ENCODE data around the gene CSAG2.
"Not testable (repeated sequence)": the region's sequence is repeated elsewhere in the genome, so short reads cannot be mapped to it uniquely, and the experiment has no call there.

Gene CSAG2, protein sequence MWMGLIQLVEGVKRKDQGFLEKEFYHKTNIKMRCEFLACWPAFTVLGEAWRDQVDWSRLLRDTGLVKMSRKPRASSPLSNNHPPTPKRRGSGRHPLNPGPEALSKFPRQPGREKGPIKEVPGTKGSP

DNA sequence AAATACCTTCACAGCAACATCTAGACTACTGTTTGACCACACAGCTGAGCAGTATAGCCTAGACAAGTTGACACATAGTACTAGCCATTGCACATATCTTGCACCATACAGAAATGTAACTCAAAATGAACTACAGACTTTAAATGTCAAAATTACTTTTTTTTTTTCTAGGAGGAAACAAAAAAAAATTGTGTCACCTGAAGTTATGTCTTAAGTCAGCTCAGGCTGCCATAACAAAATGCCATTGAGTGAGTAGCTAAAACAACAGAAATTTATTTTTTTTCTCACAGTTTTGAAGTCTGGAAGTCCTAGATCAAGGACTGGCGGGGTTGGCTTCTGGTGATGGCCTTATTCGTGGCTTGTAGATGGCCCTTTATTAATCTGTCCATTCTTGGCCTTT lies at the start of gene CSAG2:
CSAG2 (minus strand) TSS at position 101 of the 400 bp plus-strand sequence. CDS start 161 bp downstream, outside the sequence.
- DNase-seq, result not testable (repeated sequence)

DNA sequence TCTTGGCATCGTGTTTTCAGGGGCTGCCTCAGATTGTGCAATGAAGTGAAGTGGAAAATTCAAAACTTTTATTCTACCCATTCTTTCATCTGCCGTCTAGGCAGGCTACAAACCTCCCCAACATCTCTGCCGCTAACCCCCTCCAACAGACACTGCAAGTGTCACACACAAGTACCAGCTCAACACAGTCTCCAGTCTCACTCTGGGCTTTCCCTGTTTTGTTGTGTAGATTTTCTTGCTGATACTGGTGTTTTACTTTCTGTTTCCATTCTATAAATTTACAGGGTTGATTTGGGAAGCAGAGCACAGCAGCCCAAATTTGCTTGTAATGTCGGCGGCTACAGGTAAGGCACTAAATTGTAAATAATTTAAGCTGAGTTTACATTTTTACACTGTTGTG lies 45.8 kb upstream of the CSAG2 start:
- DNase-seq, result not testable (repeated sequence)

DNA sequence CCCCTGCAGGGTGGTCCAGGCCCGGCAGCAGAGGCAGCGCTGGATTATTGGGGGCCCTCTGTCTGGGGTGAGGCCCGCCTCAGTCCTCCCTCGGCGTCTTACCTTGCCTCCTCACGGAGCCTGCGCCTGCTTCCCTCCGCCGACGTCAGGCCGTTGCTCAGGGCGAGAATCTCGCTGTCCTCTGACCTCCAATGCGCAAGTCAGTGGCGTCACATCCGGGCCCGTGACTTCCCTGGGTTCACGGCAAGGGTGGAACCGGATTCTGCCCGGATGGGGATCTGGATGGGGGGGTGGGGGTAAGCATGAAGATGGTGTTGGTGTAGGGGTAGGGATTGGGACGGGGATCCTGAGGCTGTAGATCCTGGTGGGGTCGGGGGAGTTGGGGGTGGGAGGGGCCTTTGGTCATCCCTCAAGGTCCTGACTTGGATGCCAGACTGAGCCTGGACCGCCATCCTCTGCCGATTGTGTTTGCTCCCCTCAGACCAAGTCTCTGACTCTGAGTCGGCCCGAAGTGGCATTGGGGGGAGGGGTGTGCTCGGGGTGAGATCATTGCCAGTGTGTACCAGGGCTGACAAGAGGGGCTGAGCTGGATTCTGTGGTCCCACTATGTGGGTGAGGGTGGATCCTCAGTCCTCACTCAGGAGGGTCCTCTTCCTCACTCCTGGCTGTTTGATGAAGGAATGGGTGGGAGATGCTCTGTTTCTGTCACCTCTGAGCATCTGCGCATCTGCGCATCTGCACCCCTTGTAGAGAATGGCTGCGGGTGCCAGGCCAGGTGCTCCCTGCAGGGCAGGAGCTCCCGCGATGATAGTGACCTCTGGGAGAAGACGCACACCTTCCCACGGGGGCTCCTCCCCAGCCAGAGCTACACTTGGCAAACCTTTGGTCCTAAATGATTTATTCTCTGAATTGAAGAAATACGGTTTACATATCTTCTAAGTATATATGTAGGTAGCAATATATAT lies 44.9 kb upstream of the CSAG2 start, which contains the start of gene MAGEA2:
MAGEA2 (minus strand) TSS at position 157 of the 965 bp plus-strand sequence. CDS start 2,479 bp downstream, outside the sequence.
- not testable (repeated sequence) for DNase-seq

DNA sequence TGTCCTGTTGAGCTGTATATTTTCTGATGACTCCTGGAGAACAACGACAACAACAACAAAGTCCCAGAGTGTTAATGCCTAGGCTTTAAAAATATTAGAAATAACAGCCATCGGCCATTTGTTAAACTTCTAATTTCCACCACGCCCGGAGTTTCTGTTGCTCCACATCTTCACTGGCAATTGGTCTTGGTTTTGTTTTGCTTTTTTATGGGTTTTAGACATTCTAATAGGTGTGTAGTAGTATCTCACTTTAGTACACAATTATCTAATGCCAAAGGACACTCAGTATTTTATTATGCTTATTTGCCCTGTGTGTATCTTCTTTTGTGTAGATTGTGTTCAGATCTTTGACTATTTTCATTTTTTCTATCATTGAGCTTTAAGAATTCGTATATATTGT lies 29.5 kb upstream of the CSAG2 start:
- DNase-seq, result no peak

DNA sequence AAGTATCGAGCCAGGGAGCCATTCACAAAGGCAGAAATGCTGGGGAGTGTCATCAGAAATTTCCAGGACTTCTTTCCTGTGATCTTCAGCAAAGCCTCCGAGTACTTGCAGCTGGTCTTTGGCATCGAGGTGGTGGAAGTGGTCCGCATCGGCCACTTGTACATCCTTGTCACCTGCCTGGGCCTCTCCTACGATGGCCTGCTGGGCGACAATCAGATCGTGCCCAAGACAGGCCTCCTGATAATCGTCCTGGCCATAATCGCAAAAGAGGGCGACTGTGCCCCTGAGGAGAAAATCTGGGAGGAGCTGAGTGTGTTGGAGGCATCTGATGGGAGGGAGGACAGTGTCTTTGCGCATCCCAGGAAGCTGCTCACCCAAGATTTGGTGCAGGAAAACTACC lies 27.5 kb upstream of the CSAG2 start:
- DNase-seq, result not testable (repeated sequence)

DNA sequence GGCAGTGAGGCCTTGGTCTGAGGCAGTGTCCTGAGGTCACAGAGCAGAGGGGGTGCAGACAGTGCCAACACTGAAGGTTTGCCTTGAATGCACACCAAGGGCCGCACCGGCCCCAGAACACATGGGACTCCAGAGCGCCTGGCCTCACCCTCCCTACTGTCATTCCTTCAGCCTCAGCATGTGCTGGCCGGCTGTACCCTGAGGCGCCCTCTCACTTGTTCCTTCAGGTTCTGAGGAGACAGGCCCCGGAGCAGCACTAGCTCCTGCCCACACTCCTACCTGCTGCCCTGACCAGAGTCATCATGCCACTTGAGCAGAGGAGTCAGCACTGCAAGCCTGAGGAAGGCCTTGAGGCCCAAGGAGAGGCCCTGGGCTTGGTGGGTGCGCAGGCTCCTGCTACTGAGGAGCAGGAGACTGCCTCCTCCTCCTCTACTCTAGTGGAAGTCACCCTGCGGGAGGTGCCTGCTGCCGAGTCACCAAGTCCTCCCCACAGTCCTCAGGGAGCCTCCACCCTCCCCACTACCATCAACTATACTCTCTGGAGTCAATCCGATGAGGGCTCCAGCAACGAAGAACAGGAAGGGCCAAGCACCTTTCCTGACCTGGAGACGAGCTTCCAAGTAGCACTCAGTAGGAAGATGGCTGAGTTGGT lies 26.9 kb upstream of the CSAG2 start:
- DNase-seq, result no peak

DNA sequence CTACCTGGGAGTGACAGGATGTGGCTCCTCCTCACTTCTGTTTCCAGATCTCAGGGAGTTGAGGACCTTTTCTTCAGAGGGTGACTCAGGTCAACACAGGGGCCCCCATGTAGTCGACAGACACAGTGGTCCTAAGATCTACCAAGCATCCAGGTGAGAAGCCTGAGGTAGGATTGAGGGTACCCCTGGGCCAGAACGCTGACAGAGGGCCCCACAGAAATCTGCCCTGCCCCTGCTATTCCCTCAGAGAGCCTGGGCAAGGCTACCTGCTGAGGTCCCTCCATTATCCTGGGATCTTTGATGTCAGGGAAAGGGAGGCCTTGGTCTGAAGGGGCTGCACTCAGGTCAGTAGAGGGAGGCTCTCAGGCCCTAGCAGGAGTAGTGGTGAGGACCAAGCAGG lies 26.0 kb upstream of the CSAG2 start:
- no peak for DNase-seq

DNA sequence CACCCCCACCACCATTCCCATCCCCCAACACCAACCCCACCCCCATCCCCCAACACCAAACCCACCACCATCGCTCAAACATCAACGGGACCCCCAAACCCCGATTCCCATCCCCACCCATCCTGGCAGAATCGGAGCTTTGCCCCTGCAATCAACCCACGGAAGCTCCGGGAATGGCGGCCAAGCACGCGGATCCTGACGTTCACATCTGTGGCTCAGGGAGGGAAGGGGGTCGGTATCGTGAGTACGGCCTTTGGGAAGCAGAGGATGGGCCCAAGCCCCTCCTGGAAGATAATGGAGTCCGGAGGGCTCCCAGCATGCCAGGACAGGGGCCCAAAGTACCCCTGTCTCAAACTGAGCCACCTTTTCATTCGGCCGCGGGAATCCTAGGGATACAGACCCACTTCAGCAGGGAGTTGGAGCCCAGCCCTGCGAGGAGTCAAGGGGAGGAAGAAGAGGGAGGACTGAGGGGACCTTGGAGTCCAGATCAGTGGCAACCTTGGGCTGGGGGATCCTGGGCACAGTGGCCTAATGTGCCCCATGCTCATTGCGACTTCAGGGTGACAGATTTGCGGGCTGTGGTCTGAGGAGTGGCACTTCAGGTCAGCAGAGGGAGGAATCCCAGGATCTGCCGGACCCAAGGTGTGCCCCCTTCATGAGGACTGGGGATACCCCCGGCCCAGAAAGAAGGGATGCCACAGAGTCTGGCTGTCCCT lies 25.2 kb upstream of the CSAG2 start:
- DNase-seq, result not testable (repeated sequence)

DNA sequence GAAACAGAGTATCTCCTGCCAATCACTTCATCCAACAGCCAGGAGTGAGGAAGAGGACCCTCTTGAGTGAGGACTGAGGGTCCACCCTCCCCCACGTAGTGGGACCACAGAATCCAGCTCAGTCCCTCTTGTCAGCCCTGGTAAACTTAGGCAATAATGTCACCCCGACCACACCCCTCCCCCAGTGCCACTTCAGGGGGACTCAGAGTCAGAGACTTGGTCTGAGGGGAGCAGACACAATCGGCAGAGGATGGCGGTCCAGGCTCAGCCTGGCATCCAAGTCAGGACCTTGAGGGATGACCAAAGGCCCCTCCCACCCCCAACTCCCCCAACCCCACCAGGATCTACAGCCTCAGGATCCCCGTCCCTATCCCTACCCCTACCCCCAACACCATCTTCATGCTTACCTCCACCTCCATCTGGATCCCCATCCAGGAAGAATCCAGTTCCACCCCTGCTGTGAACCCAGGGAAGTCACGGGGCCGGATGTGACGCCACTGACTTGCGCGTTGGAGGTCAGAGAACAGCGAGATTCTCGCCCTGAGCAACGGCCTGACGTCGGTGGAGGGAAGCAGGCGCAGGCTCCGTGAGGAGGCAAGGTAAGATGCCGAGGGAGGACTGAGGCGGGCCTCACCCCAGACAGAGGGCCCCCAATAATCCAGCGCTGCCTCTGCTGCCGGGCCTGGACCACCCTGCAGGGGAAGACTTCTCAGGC lies 24.3 kb upstream of the CSAG2 start, which contains the start of the genes CSAG1 and MAGEA12:
CSAG1 (minus strand) TSS at position 461 of the 715 bp plus-strand sequence. CDS start 1,261 bp downstream, outside the sequence.
MAGEA12 (plus strand) TSS at position 497 of the 715 bp plus-strand sequence. CDS start 2,405 bp downstream, outside the sequence.
- DNase-seq, result no peak

DNA sequence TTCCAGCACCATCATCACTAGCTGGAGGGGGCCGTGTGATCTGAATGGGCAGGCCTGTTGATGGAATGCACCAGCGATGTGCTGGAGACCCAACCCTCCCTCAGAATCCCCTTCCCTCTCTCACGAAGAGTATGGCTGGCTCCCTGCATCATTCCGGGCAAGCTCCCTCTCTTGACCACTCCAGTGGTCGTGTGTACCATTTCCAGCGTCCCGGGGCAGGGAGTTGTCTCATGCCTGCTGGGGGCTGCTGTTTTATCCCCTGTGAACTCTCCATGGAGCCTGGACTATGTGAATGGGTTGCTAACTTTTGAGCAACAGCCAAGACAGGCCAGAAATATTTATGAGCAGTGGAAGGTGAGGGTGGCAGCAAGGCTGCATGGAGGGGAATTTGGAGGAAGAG lies 16.3 kb upstream of the CSAG2 start:
- no peak for DNase-seq

DNA sequence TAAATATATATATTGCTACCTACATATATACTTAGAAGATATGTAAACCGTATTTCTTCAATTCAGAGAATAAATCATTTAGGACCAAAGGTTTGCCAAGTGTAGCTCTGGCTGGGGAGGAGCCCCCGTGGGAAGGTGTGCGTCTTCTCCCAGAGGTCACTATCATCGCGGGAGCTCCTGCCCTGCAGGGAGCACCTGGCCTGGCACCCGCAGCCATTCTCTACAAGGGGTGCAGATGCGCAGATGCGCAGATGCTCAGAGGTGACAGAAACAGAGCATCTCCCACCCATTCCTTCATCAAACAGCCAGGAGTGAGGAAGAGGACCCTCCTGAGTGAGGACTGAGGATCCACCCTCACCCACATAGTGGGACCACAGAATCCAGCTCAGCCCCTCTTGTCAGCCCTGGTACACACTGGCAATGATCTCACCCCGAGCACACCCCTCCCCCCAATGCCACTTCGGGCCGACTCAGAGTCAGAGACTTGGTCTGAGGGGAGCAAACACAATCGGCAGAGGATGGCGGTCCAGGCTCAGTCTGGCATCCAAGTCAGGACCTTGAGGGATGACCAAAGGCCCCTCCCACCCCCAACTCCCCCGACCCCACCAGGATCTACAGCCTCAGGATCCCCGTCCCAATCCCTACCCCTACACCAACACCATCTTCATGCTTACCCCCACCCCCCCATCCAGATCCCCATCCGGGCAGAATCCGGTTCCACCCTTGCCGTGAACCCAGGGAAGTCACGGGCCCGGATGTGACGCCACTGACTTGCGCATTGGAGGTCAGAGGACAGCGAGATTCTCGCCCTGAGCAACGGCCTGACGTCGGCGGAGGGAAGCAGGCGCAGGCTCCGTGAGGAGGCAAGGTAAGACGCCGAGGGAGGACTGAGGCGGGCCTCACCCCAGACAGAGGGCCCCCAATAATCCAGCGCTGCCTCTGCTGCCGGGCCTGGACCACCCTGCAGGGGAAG lies 5.0 kb upstream of the CSAG2 start, which contains the start of gene MAGEA2B:
MAGEA2B (plus strand) TSS at position 814 of the 973 bp plus-strand sequence. CDS start 2,479 bp downstream, outside the sequence.
- DNase-seq, result not testable (repeated sequence)

DNA sequence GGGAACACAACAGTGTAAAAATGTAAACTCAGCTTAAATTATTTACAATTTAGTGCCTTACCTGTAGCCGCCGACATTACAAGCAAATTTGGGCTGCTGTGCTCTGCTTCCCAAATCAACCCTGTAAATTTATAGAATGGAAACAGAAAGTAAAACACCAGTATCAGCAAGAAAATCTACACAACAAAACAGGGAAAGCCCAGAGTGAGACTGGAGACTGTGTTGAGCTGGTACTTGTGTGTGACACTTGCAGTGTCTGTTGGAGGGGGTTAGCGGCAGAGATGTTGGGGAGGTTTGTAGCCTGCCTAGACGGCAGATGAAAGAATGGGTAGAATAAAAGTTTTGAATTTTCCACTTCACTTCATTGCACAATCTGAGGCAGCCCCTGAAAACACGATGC lies 4.1 kb upstream of the CSAG2 start:
- not testable (repeated sequence) for DNase-seq

DNA sequence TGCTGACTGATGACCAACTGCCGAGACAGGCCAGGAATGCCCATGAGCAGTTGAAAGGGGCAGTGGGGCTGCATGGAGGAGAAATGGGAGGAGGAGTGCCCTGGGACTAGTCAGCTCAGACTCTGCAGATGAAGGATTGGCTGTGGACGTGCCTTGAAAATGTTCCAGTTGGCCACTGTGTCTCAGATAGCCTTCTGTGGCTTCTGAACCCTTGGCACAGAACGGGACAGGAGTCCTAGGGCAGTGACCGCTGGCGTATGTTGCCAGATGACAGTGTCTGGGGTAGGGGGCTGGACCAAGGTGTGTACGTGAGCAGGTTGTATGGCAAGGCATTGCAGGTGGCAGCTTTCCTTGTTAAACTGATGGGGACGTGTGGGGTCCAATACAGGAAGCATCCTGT lies 2.6 kb downstream of the CSAG2 start:
- DNase-seq, result not testable (repeated sequence)

DNA sequence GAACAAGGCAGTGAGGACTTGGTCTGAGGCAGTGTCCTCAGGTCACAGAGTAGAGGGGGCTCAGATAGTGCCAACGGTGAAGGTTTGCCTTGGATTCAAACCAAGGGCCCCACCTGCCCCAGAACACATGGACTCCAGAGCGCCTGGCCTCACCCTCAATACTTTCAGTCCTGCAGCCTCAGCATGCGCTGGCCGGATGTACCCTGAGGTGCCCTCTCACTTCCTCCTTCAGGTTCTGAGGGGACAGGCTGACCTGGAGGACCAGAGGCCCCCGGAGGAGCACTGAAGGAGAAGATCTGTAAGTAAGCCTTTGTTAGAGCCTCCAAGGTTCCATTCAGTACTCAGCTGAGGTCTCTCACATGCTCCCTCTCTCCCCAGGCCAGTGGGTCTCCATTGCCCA lies 8.7 kb downstream of the CSAG2 start:
- DNase-seq, result not testable (repeated sequence)

DNA sequence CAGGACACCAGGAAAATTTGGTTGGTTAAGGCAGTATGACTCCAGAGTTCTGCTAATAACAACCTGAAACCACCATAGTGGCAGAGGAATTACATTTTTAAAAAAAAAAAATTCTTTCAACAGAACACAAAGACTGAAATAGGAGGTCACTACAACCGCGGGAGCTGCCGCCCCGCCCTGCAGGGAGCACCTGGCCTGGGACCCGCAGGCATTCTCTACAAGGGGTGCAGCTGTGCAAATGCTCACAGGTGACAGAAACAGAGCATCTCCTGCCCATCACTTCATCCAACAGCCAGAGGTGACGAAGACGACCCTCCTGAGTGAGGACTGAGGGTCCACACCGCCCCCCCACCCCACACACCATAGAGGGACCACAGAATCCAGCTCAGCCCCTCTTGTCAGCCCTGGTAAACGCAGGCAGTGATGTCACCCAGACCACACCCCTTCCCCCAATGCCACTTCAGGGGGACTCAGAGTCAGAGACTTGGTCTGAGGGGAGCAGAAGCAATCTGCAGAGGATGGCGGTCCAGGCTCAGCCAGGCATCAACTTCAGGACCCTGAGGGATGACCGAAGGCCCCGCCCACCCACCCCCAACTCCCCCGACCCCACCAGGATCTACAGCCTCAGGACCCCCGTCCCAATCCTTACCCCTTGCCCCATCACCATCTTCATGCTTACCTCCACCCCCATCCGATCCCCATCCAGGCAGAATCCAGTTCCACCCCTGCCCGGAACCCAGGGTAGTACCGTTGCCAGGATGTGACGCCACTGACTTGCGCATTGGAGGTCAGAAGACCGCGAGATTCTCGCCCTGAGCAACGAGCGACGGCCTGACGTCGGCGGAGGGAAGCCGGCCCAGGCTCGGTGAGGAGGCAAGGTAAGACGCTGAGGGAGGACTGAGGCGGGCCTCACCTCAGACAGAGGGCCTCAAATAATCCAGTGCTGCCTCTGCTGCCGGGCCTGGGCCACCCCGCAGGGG lies 10.8 kb downstream of the CSAG2 start, which contains the start of gene MAGEA3:
MAGEA3 (plus strand) TSS at position 843 of the 980 bp plus-strand sequence. CDS start 2,039 bp downstream, outside the sequence.
- not testable (repeated sequence) for DNase-seq

DNA sequence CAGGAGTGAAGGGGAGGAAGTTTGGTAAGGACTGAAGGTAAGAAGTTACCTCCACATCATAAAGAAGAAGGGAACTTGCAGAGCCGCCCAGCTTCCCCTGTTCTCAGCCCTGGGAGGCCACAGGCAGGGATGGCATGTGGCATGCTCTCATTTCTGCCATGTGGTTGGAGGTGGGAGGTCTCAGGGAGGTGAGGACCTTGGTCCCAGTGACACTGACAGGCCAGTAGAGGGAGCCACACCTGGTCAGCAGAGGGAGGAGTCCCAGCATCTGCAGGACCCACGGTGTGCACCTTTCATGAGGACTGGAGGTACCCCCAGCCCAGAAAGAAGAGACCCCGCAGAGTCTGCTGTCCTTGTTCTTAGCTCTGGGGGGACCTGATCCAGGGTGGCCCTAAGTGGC lies 28.1 kb downstream of the CSAG2 start:
- not testable (repeated sequence) for DNase-seq

DNA sequence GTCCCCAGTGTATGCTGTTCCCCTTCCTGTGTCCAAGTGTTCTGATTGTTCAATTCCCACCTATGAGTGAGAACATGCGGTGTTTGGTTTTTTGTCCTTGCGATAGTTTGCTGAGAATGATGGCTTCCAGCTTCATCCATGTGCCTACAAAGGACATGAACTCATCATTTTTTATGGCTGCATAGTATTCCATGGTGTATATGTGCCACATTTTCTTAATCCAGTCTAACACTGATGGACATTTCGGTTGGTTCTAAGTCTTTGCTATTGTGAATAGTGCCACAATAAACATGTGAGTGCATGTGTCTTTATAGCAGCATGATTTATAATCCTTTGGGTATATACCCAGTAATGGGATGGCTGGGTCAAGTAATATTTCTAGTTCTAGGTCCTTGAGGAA lies 34.4 kb downstream of the CSAG2 start:
- DNase-seq, result not testable (repeated sequence)

DNA sequence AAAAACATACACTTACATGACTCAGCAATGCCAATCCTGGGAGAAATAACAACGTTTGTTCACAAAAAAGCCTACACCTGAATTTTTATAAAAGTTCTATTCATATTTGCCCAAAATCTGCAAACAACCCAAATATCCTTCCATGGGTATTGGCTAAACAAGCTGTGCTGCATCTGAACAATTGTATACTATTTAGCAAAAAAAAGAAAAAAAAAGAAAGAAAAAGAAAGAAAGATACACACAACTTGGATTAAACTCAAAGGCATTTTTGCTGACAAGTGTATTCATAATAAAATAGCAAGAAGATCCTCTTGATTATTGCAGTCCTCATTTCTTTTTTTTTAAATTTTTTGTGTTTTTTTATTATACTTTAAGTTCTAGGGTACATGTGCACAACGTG lies 34.9 kb downstream of the CSAG2 start:
- DNase-seq, result no peak

DNA sequence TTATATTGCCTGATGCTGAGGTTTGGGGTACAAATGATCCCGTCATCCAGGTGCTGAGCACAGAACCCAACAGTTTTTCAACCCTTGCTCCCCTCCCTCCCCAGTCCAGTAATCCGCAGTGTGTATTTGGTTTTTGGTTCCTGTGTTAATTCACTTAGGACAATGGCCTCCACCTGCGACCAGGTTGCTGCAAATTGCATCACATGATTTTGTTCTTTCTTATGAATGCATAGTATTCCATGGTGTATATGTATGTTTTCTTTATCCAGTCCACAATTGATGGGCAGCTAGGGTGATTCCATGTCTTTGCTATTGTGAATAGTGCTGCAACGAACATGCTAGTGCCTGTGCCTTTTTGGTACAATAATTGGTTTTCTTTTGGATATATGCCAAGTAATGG lies 46.0 kb downstream of the CSAG2 start:
- DNase-seq, result no peak

Data from NK-92 treated with Interleukin-12 subunit alpha and Interleukin-12 subunit beta, amount 100 ng/mL, for 24 hours (cell line).